GM19193 (cell line): Measurements from ENCODE around the gene RAD51B.

Experiments used
- POLR2A ChIP-seq: IDR thresholded peaks from 4 replicates; pipeline ENCODE4 v1.6.1; 2011; ENCODE audit not compliant: insufficient read depth, insufficient read length; ENCODE audit errors: extremely low read depth

Gene RAD51B

GRCh38 chr14:68203871-68204270 lies 384.3 kb downstream of the RAD51B start:
- no peak for TF ChIP-seq POLR2A

- TF ChIP-seq POLR2A = no peak
Measured at GRCh38 chr14:68208218-68208617, 388.6 kb downstream of the RAD51B start.

- no peak for TF ChIP-seq POLR2A
Measured at GRCh38 chr14:68208626-68209317, 389.2 kb downstream of the RAD51B start.

GRCh38 chr14:68210729-68211299 lies 391.2 kb downstream of the RAD51B start:
- no peak for TF ChIP-seq POLR2A

- no peak for TF ChIP-seq POLR2A
Measured at GRCh38 chr14:68211421-68211820, 391.8 kb downstream of the RAD51B start.

GRCh38 chr14:68211886-68212285 lies 392.3 kb downstream of the RAD51B start:
- no peak for TF ChIP-seq POLR2A

GRCh38 chr14:68212361-68212760 lies 392.8 kb downstream of the RAD51B start:
- TF ChIP-seq POLR2A = no peak

- no peak for TF ChIP-seq POLR2A
Measured at GRCh38 chr14:68214431-68214830, 394.9 kb downstream of the RAD51B start.

- TF ChIP-seq POLR2A = no peak
Measured at GRCh38 chr14:68215629-68216028, 396.1 kb downstream of the RAD51B start.

GRCh38 chr14:68216079-68216478 lies 396.5 kb downstream of the RAD51B start:
- TF ChIP-seq POLR2A = no peak

- TF ChIP-seq POLR2A = no peak
Measured at GRCh38 chr14:68216957-68217356, 397.4 kb downstream of the RAD51B start.

- TF ChIP-seq POLR2A = no peak
Measured at GRCh38 chr14:68217791-68218340, 398.3 kb downstream of the RAD51B start.

- TF ChIP-seq POLR2A = no peak
Measured at GRCh38 chr14:68219407-68219806, 399.8 kb downstream of the RAD51B start.

GRCh38 chr14:68222154-68222553 lies 402.6 kb downstream of the RAD51B start:
- TF ChIP-seq POLR2A = no peak

GRCh38 chr14:68222726-68223125 lies 403.1 kb downstream of the RAD51B start:
- TF ChIP-seq POLR2A = no peak

GRCh38 chr14:68223631-68224030 lies 404.1 kb downstream of the RAD51B start:
- TF ChIP-seq POLR2A = no peak
